Upper lobe of left lung (tissue), 4 donors: ENCODE measurements around the gene MAD1L1.

Experiments
- CTCF ChIP-seq, 6 experiments: fragments of 450-650 bp in 4 of 6; fragments of 200-600 bp in 2 of 6; sonication (generic) in 2 of 6; IDR thresholded peaks; one replicate each; pipeline ENCODE4 v1.5.1; 2016 to 2019; ENCODE audit warnings: antibody characterized with exemption in 6 of 6
- POLR2A ChIP-seq, 4 donors: fragments of 450-650 bp; IDR thresholded peaks; one replicate each; pipeline ENCODE4 v1.5.1; 2016 to 2017; ENCODE audit warnings: antibody characterized with exemption in 4 of 4, mild to moderate bottlenecking in 2 of 4
- POLR2AphosphoS5 ChIP-seq, 2 donors: sonication (generic); formaldehyde crosslinking; IDR thresholded peaks; one replicate each; pipeline ENCODE4 v1.5.1; 2017; ENCODE audit warnings: antibody characterized with exemption in 2 of 2

- no peak for TF ChIP-seq POLR2AphosphoS5 (IDR thresholded peaks at IDR 0.05)
- no peak for TF ChIP-seq CTCF (IDR thresholded peaks at IDR 0.05)
- TF ChIP-seq POLR2A (IDR thresholded peaks at IDR 0.05) = no peak
Observed at GRCh38 chr7:2220954-2221353, 11.8 kb downstream of the MAD1L1 start.
